HG03460 (cell line): Measurements from ENCODE around the gene CEP170.

Experiments
- ATAC-seq: cut with Tn5 transposase; IDR thresholded peaks from one replicate; pipeline ENCODE4 v1.9.1; 2021; ENCODE audit not compliant: unreplicated experiment

Gene CEP170

GRCh38 chr1:243254927-243255790 lies at the start of gene CEP170:
CEP170 (minus strand) TSS chr1:243255281; CDS start chr1:243225280, 30,001 bp downstream.
- ATAC-seq, result peak; percentile 48

DNA sequence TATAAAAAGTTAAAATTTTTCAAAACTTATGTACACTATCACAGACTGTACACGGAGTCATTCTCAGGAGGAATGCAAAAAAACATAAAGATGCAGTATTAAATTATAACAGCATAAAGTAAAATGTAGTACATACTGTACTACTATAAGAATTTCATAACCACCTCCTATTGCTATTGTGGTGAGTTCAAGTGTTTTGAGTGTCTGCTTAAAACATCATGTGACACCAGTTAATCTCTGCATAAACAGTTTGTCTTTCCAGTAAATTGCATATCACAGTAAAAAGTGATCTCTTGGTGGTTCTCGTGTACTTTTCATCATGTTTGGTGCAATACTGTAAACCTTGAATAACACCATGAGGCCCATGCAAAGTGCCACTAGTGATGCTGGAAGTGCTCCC lies 46.0 kb upstream of the CEP170 start:
- no peak for ATAC-seq

GRCh38 chr1:243299069-243299468 lies 44.0 kb upstream of the CEP170 start:
- no peak for ATAC-seq

DNA sequence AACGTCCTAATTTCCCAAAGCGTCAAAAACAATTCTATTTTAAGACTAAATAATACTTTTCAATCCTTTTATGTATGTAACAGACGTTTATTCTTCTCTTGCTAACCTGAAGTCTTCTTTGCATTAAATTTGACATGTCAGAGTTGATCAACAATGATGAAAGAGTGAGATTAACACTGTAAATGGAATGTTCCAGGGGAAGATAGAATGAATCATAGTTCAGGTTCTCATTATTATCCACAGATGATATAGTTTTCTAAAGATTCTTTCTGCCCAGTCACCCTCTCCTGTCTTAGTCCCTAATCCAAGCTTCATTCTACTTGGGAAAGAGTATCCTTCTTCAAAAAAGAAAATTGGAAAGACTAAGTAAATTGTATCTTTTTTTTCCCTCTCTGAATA lies 39.6 kb upstream of the CEP170 start:
- ATAC-seq, result no peak

DNA sequence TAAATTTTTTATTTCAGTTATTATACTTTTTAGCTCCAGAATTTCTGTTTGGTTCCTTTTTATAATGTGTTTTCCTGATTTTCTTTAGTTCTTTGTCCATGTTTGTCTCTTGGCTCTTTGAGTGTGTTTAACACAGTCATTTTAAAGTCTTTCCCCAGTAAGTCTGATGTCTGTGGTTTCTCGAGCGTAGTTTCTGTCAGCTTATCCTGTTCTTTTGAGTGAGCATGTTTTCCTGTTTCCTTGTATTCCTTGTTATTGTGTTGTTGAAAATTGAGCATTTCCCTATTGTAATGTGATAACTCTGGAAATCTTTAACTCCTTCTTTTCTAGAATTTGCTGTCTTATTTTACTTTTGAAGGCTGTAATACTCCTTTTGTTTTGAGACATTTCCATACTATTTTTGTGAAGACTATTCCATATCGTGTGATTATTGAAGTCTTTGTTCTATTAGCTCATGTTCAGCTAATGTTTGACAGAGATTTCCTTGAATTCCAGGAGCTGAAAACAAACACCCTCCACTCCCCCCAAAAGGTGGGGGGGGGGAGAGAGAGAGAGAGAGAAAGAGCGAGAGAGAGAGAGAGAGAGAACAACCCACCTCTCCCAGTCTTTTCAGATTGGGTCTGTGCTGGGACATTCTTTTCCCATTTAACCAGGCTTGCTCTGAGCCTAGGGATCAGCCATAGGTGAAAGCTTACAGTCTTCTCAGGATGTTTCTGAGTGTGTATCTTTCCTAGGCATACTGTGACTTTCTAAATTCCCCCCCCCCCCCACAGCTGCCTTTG lies 39.1 kb upstream of the CEP170 start:
- ATAC-seq, result no peak

- ATAC-seq, result no peak
Measured at GRCh38 chr1:243292117-243292516, 37.0 kb upstream of the CEP170 start.

DNA sequence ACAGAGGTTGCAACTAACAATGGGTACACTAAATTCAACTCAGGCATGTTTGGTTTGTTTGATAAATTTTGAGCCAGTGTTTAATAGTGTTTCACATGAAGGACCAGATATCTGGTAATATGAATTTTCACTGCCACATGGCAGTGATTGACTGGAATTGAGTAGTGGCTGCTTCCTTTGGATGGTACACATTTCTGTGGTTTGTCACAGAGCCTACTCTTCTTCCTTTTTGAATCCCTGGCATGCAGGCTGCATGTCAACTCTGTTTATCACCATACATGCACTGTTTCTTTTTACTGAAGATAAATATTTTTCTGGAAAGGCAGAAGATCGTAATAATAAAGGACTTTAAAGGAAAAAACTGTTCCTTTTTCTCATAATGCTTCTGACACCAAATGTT lies 36.2 kb upstream of the CEP170 start:
- no peak for ATAC-seq

DNA sequence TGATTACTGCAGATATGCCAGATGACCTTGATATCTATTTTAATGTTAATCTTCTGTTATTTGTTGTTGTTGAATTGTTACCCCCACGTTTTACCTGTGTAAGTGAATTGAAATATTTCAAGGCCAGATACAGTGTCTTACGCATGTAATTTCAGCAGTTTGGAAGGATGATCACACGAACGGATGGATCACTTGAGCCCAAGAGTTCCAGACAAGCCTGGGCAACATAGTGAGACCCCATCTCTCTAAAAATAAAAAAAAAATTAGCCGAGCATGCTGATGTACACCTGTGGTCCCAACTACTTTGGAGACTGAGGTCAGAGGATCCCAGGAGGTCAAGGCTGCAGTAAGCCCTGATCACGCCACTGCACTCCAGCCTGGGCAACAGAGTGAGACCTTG lies 33.0 kb upstream of the CEP170 start:
- no peak for ATAC-seq

- ATAC-seq, result peak; percentile 96
Measured at GRCh38 chr1:243287652-243288051, 32.6 kb upstream of the CEP170 start.

- ATAC-seq, result no peak
Measured at GRCh38 chr1:243287123-243287460, 32.0 kb upstream of the CEP170 start.

- no peak for ATAC-seq
Measured at GRCh38 chr1:243286409-243287122, 31.5 kb upstream of the CEP170 start.

DNA sequence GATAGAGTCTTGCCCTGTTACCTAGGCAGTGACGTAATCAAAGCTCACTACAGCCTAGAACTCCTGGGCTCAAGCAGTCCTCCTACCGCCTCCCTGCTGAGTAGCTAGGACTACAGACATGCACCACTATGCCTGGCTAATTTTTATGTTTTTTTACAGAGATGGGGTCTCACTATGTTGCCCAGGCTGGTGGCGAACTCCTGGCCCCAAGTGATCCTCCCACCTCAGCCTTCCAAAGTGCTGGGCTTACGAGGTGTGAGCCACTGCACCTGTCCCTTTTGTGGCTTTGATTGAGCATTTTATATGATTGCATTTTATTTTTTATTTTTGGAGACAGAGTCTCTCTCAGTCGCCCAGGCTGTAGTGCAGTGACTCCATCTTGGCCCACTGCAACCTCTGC lies 26.6 kb upstream of the CEP170 start:
- ATAC-seq, result no peak

DNA sequence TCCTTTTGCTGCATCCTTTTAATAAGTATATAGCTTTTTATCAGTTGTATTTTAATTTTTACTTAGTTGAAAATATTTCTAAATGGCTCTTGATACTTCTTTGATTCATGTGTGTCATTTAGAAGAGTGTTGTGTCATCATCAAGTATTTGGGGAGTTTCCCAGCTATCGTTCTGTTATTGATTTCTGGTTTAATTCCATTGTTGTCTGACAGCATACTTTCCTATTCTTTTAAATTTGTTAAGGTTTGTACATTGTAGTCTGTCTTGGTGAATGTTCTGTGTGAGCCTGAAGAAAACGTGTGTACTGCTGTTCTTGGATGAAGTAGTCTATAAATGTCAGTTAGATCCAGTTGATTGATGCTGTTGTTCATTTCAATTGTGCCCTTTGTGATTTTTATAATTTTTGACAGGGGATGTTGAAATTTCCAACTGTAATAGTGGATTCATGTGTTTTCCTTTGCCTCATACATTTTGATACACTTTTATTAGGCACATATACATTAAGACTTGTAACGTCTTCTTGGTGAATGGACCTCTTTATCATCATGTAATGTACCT lies 25.6 kb upstream of the CEP170 start:
- no peak for ATAC-seq

- no peak for ATAC-seq
Measured at GRCh38 chr1:243275316-243275715, 20.2 kb upstream of the CEP170 start.

DNA sequence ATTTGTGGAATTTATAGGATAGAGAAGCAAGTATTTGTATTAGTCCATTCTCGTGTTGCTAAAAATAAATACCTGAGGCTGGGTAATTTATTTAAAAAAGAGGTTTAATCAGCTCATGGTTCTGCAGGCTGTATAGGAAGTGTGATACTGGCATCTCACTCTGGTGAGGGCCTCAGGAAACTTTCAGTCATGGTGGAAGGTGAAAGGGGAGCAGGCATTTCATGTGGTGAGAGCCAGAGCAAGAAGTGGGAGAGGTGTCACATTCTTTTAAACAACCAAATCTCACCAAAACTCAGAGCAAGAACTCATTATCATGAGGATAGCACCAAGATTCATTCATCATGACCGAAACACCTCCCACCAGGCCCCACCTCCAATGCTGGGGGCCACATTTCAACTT lies 18.9 kb upstream of the CEP170 start:
- ATAC-seq, result no peak

- no peak for ATAC-seq
Measured at GRCh38 chr1:243273506-243273905, 18.4 kb upstream of the CEP170 start.

DNA sequence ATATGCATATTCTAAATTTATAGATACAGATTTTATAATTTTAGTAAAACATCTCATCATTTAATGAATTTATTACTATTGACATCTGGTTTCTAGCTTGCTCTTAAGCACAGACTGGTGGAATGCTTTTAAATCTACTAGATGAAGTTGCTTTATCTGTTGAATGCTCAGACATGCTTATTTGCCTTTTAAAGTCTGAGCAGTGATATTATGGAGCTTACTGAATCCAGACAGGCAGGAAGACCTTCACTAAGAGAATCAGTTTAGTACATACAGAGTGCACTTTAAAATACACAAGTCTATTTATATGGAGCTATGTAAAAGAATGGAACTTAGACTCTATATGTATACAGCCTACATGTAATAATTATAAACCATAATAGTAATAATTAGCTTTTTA lies 17.3 kb upstream of the CEP170 start:
- ATAC-seq, result no peak

- ATAC-seq, result no peak
Measured at GRCh38 chr1:243271996-243272395, 16.9 kb upstream of the CEP170 start.

- ATAC-seq, result no peak
Measured at GRCh38 chr1:243270097-243270864, 15.2 kb upstream of the CEP170 start.

- ATAC-seq, result peak; percentile 57
Measured at GRCh38 chr1:243269461-243269801, 14.3 kb upstream of the CEP170 start.
